ENCODE data around the gene GRAP2. TPM values are rescaled to one million over a fixed set of nuclear protein-coding genes. Genes with fewer than 3 reads are reported as not detected.

GRAP2 gene
- total RNA-seq, 1 donor from 2014 or later: 4.2 TPM

GRCh38 chr22:39910876-39911613 is 10.2 kb downstream of the GRAP2 start:
- H3K27ac Mint-ChIP-seq: no peak overlapping the region
- no peak overlapping the region for H3K4me3 Mint-ChIP-seq
- no peak for DNase-seq

GRCh38 chr22:39913321-39913720 is 12.4 kb downstream of the GRAP2 start:
- peaks cover 64% of the 10 kb centered on the region for H3K4me1 Mint-ChIP-seq
- DNase-seq (no peak), ATAC-seq (ENCODE audit: low read depth) (no peak)
- H3K9me3 Mint-ChIP-seq: no peaks in the 10 kb centered on the region
- intact Hi-C loops (cut with micrococcal nuclease): no loop called here
- CTCF ChIA-PET: no interaction called here
- no peaks in the 10 kb centered on the region for H3K27me3 Mint-ChIP-seq
- no peak for TF ChIP-seq CTCF (IDR thresholded peaks at IDR 0.05)
- H3K27ac Mint-ChIP-seq: no peak overlapping the region
- no peak overlapping the region for H3K4me3 Mint-ChIP-seq
- POLR2A ChIA-PET: no interaction called here
- H3K36me3 Mint-ChIP-seq (ENCODE audit: low read depth): no peaks in the 10 kb centered on the region

More at GRCh38 chr22:39910876-39911613, 10.2 kb downstream of the GRAP2 start:
- intact Hi-C loops (cut with micrococcal nuclease): no loop called here
- ATAC-seq (ENCODE audit: low read depth): no peak
- H3K36me3 Mint-ChIP-seq (ENCODE audit: low read depth): no peaks in the 10 kb centered on the region
- peaks cover 59% of the 10 kb centered on the region for H3K4me1 Mint-ChIP-seq
- no peak for TF ChIP-seq CTCF (IDR thresholded peaks at IDR 0.05)
- H3K27me3 Mint-ChIP-seq: no peaks in the 10 kb centered on the region
- CTCF ChIA-PET: no interaction called here
- POLR2A ChIA-PET: interaction anchor here (0.7 to 1.3 kb wide), 2 partner anchors 12 to 85 kb away, joined by 3 to 5 read pairs; no protein-coding TSS in a partner anchor
- no peaks in the 10 kb centered on the region for H3K9me3 Mint-ChIP-seq

- Mint-ChIP-seq H3K36me3 (ENCODE audit: low read depth) (no peaks in the 10 kb centered on the region), H3K27me3 (no peaks in the 10 kb centered on the region), H3K27ac (no peak overlapping the region), H3K4me3 (no peak overlapping the region), H3K4me1 (peaks cover 59% of the 10 kb centered on the region), H3K9me3 (no peaks in the 10 kb centered on the region)
- POLR2A ChIA-PET: no interaction called here
- ATAC-seq (ENCODE audit: low read depth) (no peak), DNase-seq (no peak)
- intact Hi-C loops (cut with micrococcal nuclease): no loop called here
- no peak for TF ChIP-seq CTCF (IDR thresholded peaks at IDR 0.05)
- CTCF ChIA-PET: no interaction called here
Observed at GRCh38 chr22:39913886-39914285, 13.0 kb downstream of the GRAP2 start.

- ChIA-PET CTCF (no interaction called here), POLR2A (no interaction called here)
- Mint-ChIP-seq H3K4me3 (no peak overlapping the region), H3K27me3 (no peaks in the 10 kb centered on the region), H3K4me1 (peaks cover 56% of the 10 kb centered on the region), H3K27ac (no peak overlapping the region), H3K9me3 (no peaks in the 10 kb centered on the region), H3K36me3 (ENCODE audit: low read depth) (peaks cover 2% of the 10 kb centered on the region)
- no peak for DNase-seq
- intact Hi-C loops (cut with micrococcal nuclease): no loop called here
- no peak for TF ChIP-seq CTCF (IDR thresholded peaks at IDR 0.05)
- ATAC-seq (ENCODE audit: low read depth): no peak
Observed at GRCh38 chr22:39914584-39914983, 13.7 kb downstream of the GRAP2 start.

- intact Hi-C loops (cut with micrococcal nuclease): no loop called here
- no peaks in the 10 kb centered on the region for H3K9me3 Mint-ChIP-seq
- ChIA-PET POLR2A (interaction anchor here (0.9 kb wide), 1 partner anchor 16 kb away, joined by 8 read pairs; no protein-coding TSS in a partner anchor), CTCF (interaction anchor here (1.1 kb wide), 1 partner anchor 110 kb away, joined by 3 read pairs; no protein-coding TSS in a partner anchor)
- DNase-seq (no peak), ATAC-seq (ENCODE audit: low read depth) (no peak)
- H3K4me3 Mint-ChIP-seq: peak overlapping the region; percentile 56
- H3K4me1 Mint-ChIP-seq: peaks cover 51% of the 10 kb centered on the region
- no peak for TF ChIP-seq CTCF (IDR thresholded peaks at IDR 0.05)
- H3K36me3 Mint-ChIP-seq (ENCODE audit: low read depth): peaks cover 5% of the 10 kb centered on the region
- H3K27me3 Mint-ChIP-seq: no peaks in the 10 kb centered on the region
- H3K27ac Mint-ChIP-seq: peak overlapping the region; percentile 9
Observed at GRCh38 chr22:39915295-39915726, 14.4 kb downstream of the GRAP2 start.

Data from activated B cell treated with CpG ODN at 0.5 μM for 24 hours (primary cell).